Activated CD4-positive, alpha-beta memory T cell treated with anti-CD3 and anti-CD28 coated beads for 36 hours (primary cell): ENCODE measurements around the gene AIRE. TPM values are rescaled to one million over a fixed set of nuclear protein-coding genes. Genes with fewer than 3 reads are reported as not detected.
"Not testable (repeated sequence)": the region's sequence is repeated elsewhere in the genome, so short reads cannot be mapped to it uniquely, and the experiment has no call there.

Experiments
- CTCF ChIA-PET: fragments of 350-600 bp; sonication (Branson Sonifier 250); formaldehyde crosslinking; loops from one replicate; lab custom pipeline; 2021; ENCODE audit warnings: antibody characterized with exemption, inconsistent platforms; lab: Charles Lee
- POLR2A ChIA-PET: fragments of 350-600 bp; sonication (Branson Sonifier 250); formaldehyde crosslinking; loops from one replicate; lab custom pipeline; 2021; ENCODE audit warnings: antibody characterized with exemption; lab: Charles Lee
- DNase-seq: peaks from one replicate; pipeline ENCODE4 v3.0.0-alpha.2; 2020
- H3K27ac Mint-ChIP-seq: one replicate; pipeline ENCODE4 v1.8.0; 2021; ENCODE audit warnings: mixed read lengths
- H3K27me3 Mint-ChIP-seq: one replicate; pipeline ENCODE4 v1.8.0; 2021; ENCODE audit warnings: mixed read lengths
- H3K36me3 Mint-ChIP-seq: one replicate; pipeline ENCODE4 v1.8.0; 2021; ENCODE audit warnings: mixed read lengths
- H3K4me1 Mint-ChIP-seq: one replicate; pipeline ENCODE4 v1.8.0; 2021; ENCODE audit warnings: low read depth, mixed read lengths
- H3K4me3 Mint-ChIP-seq: one replicate; pipeline ENCODE4 v1.8.0; 2021; ENCODE audit warnings: mild to moderate bottlenecking, mixed read lengths
- H3K9me3 Mint-ChIP-seq: one replicate; pipeline ENCODE4 v1.8.0; 2021; ENCODE audit warnings: mixed read lengths
- intact Hi-C: fragments of 100-400 bp; cut with micrococcal nuclease; formaldehyde crosslinking; loops from one replicate; pipeline ENCODE4 v1.15.1; 2023
- total RNA-seq, 2 experiments: library from RNA; stranded (reverse); gene quantifications; one replicate each; pipeline ENCODE4 v1.2.3, GENCODE V29; 2021

Gene AIRE
- total RNA-seq, 2 experiments from 2014 or later: not detected

GRCh38 chr21:44332383-44332782 lies 46.7 kb downstream of the AIRE start:
- CTCF ChIA-PET: interaction anchor here (0.7 kb wide), 1 partner anchor 31 kb away, joined by 3 read pairs; no protein-coding TSS in a partner anchor
- intact Hi-C loops: loop anchor here (10.0 kb wide), 1 partner anchor 122 kb away; the partner anchor contains the start of gene LRRC3
- H3K4me1 Mint-ChIP-seq: no peaks in the 10 kb centered on the region
- H3K27ac Mint-ChIP-seq: no peak overlapping the region
- H3K27me3 Mint-ChIP-seq: no peaks in the 10 kb centered on the region
- POLR2A ChIA-PET: no interaction called here
- H3K36me3 Mint-ChIP-seq: no peaks in the 10 kb centered on the region
- no peaks in the 10 kb centered on the region for H3K9me3 Mint-ChIP-seq
- no peak overlapping the region for H3K4me3 Mint-ChIP-seq
- DNase-seq: no peak

GRCh38 chr21:44332965-44333364 lies 47.3 kb downstream of the AIRE start:
- H3K4me1 Mint-ChIP-seq: no peaks in the 10 kb centered on the region
- H3K36me3 Mint-ChIP-seq: no peaks in the 10 kb centered on the region
- no peak overlapping the region for H3K4me3 Mint-ChIP-seq
- no peak for DNase-seq
- intact Hi-C loops: loop anchor here (10.0 kb wide), 1 partner anchor 122 kb away; the partner anchor contains the start of gene LRRC3
- ChIA-PET CTCF (no interaction called here), POLR2A (no interaction called here)
- no peaks in the 10 kb centered on the region for H3K27me3 Mint-ChIP-seq
- no peaks in the 10 kb centered on the region for H3K9me3 Mint-ChIP-seq
- H3K27ac Mint-ChIP-seq: no peak overlapping the region

DNA sequence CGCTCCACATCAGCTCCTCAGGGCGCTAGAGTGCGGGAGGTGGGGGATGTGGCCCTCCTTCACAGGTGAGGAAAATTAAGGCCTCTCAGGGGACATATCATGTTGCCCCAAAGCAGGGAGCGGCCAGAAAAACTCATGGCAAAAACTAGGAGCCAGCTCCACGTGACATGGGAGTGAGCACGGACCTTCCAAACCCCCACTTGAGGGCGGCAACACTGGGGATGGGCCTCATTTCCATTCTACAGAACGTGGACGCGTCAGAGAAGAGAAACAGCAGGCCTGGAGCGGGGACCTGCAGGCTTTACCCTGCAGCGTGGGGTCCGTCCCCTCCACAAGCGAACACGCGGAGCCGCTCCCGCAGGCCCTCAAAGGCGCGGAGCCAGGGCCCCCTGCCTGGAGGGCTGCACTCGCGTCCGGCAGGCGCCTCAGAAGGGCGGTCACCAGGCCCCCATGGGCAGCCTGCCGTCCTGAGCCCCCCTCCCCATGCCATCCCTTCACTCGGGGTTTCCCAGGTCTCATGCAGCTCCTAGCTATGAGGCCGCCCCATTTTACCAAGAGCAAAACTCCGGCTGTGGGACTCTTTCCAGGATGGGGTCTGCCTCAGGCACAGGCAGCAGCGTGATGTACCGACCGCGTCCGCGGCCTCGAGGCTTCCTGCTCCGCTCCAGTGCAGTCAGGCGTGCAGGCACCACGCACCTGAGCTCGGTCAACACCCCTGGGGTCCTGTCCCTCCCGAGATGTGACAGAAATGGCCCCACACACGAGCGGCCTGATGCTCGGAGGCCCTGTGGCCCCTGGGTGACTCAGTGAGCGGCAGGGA lies 48.0 kb downstream of the AIRE start:
- no peaks in the 10 kb centered on the region for H3K27me3 Mint-ChIP-seq
- no peak for DNase-seq
- H3K27ac Mint-ChIP-seq: no peak overlapping the region
- CTCF ChIA-PET: no interaction called here
- no peaks in the 10 kb centered on the region for H3K9me3 Mint-ChIP-seq
- peaks cover 3% of the 10 kb centered on the region for H3K4me1 Mint-ChIP-seq
- no peaks in the 10 kb centered on the region for H3K36me3 Mint-ChIP-seq
- intact Hi-C loops: loop anchor here (10.0 kb wide), 1 partner anchor 121 kb away; the partner anchor contains the start of gene LRRC3
- POLR2A ChIA-PET: no interaction called here
- H3K4me3 Mint-ChIP-seq: no peak overlapping the region

- ChIA-PET CTCF (no interaction called here), POLR2A (no interaction called here)
- Mint-ChIP-seq H3K27me3 (no peaks in the 10 kb centered on the region), H3K36me3 (no peaks in the 10 kb centered on the region), H3K4me1 (peaks cover 5% of the 10 kb centered on the region), H3K9me3 (no peaks in the 10 kb centered on the region), H3K27ac (no peak overlapping the region), H3K4me3 (no peak overlapping the region)
- no peak for DNase-seq
- intact Hi-C loops: loop anchor here (10.0 kb wide), 1 partner anchor 120 kb away; the partner anchor contains the start of gene LRRC3
These were observed 48.8 kb downstream of the AIRE start for GRCh38 chr21:44334329-44335030.

DNA sequence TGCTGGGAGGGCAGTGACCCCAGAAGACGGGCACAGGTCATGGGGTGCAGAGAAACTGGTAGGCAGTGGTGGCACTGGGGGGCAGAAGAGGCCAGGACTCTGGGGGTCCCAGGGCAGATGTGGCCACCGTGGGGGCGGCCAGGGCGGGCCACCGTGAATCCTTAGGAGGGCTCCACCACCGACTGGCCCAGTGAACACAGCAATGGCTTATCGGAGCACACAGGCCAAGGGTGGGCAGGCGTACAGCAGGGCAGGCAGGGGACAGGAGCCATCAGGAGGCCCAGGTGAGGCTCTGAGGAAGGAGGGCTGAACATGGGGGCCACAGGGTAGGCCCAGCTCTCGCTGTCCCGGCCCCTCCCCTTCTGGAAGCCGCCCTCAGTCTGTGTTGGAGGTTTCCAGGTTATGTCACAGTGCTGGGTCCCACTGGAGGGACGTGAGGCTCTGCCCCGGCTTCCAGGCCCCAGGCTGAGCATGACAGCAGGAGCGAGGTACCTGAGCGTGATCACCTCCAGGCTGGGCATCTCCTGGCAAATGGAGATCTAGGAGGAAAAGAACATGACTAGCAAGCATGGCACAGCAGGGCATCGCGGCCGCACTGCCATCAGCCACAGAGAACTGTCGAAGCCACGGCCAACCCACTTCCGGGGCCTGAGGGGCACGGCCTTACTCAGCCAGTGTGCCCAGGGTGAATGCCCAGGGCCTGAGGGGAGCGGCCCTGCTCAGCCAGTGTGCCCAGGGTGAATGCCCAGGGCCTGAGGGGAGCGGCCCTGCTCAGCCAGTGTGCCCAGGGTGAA lies 49.8 kb downstream of the AIRE start:
- intact Hi-C loops: loop anchor here (10.0 kb wide), 1 partner anchor 119 kb away; the partner anchor contains the start of gene LRRC3
- POLR2A ChIA-PET: no interaction called here
- no peak for DNase-seq
- H3K27ac Mint-ChIP-seq: no peak overlapping the region
- peaks cover 13% of the 10 kb centered on the region for H3K4me1 Mint-ChIP-seq
- no peaks in the 10 kb centered on the region for H3K9me3 Mint-ChIP-seq
- H3K4me3 Mint-ChIP-seq: no peak overlapping the region
- H3K36me3 Mint-ChIP-seq: no peaks in the 10 kb centered on the region
- CTCF ChIA-PET: no interaction called here
- no peaks in the 10 kb centered on the region for H3K27me3 Mint-ChIP-seq

GRCh38 chr21:44337449-44337848 lies 51.8 kb downstream of the AIRE start:
- peaks cover 16% of the 10 kb centered on the region for H3K4me1 Mint-ChIP-seq
- H3K27me3 Mint-ChIP-seq: no peaks in the 10 kb centered on the region
- CTCF ChIA-PET: interaction anchor here (1.0 to 1.6 kb wide), 4 partner anchors 33 to 165 kb away, joined by 3 to 8 read pairs (median 4); no protein-coding TSS in a partner anchor
- DNase-seq: no peak
- H3K4me3 Mint-ChIP-seq: no peak overlapping the region
- intact Hi-C loops: loop anchor here (10.0 kb wide), 1 partner anchor 117 kb away; the partner anchor contains the start of gene LRRC3
- no peaks in the 10 kb centered on the region for H3K9me3 Mint-ChIP-seq
- peak overlapping the region; percentile 58 for H3K27ac Mint-ChIP-seq
- POLR2A ChIA-PET: no interaction called here
- H3K36me3 Mint-ChIP-seq: no peaks in the 10 kb centered on the region

DNA sequence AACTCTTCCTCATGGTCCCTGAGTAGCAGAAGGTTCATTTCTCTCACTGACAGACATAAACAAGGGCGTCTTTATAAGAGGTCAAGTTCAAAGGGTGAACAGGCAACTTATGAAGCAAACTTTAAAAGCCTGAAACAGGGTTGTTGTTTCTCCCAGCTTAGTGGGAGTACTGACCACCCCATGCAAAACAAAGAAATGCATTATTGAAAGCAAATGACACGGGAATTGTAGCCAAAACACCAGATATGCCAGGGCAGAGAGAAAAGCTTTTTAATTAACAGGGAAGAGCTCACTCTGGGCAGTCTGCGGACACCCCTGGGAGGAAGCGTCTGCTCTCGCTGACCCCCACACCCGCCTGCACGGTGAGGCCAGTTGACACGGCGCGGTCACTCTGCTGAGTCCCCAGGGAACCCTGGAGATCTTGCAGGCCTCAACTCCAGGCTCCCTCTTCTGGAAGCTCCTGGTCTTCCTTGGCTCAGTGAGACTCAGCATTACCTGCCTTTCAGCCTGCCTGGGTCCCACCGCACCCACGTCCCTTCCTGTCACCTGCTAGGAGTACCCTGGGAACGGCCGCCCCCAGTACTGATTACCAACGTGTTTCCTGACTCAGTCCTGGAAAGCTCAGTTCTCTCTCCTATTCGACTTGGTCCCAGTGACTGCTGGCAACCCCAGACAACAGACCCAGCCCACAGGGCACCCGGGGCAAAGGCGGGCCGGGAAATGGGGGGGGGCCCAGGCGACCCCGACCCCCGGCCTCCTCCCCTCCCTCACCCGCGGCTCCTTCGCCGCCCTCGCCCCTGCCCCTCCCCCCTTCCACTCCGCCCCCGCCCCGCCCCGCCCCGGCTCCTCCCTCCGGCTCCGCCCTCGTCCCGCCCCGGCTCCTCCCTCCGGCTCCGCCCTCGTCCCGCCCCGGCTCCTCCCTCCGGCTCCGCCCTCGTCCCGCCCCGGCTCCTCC lies 52.5 kb downstream of the AIRE start:
- no peaks in the 10 kb centered on the region for H3K27me3 Mint-ChIP-seq
- peak overlapping the region; percentile 58 for H3K27ac Mint-ChIP-seq
- peak; percentile 65 for DNase-seq
- H3K36me3 Mint-ChIP-seq: no peaks in the 10 kb centered on the region
- peak overlapping the region; percentile 48 for H3K4me3 Mint-ChIP-seq
- H3K9me3 Mint-ChIP-seq: no peaks in the 10 kb centered on the region
- H3K4me1 Mint-ChIP-seq: peaks cover 16% of the 10 kb centered on the region
- ChIA-PET CTCF (interaction anchor here (1.0 to 2.0 kb wide), 5 partner anchors 34 to 455 kb away, joined by 3 to 8 read pairs (median 4); no protein-coding TSS in a partner anchor), POLR2A (interaction anchor here (0.6 to 1.3 kb wide), 2 partner anchors 142 to 496 kb away, joined by 3 read pairs; no protein-coding TSS in a partner anchor)
- intact Hi-C loops: loop anchor here (10.0 kb wide), 1 partner anchor 117 kb away; the partner anchor contains the start of gene LRRC3

DNA sequence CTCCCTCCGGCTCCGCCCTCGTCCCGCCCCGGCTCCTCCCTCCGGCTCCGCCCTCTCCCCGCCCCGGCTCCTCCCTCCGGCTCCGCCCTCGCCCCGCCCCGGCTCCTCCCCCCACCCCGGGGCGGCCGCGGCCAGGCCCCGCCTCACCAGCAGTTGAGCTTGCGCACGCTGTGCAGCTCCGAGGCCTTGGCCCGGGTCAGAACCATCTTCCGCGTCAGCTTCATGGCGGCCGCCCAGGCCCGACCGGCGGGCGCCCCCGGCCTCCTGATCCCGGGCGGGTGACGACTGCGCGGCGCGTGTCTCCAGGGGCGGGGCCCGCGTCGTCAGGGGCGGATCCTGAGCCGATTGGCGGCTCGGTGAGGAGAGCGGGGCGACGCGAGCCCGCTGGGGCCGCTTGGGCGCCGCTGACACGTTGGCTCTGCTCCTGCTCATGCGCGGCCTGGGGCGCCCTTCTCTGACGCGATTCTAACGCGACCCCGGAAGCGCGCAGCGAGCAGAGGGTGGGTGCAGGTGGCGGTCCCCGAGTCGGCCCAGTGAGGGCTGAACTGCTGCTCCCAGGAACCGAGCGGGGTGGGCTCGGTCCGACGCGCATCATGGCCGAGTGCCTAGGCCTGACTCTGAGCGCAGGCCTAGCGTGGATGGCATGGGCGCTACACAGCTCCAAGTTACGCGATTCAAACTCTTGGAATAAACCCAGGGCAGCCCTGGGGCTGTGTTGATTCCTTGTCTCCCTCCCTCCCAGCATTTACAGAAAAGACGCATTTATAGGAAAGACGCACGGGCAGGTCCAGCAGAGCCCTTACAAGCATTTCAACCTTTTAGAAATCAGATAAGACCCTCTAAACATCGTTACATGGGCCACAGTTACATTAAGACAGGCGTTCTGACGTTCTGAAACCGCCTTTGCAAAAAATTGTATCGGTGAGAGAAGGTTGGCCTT lies 53.6 kb downstream of the AIRE start, which contains the start of gene CFAP410:
Gene CFAP410 (minus strand): TSS at position 420 of the 940 bp plus-strand sequence. CDS start 196 bp downstream, at position 224.
- peak within 1 kb of the TSS; percentile 83 for H3K4me3 Mint-ChIP-seq
- no peaks in the 10 kb centered on the region for H3K9me3 Mint-ChIP-seq
- peak within 1 kb of the TSS; percentile 89 for H3K27ac Mint-ChIP-seq
- DNase-seq: peak; percentile 96
- H3K27me3 Mint-ChIP-seq: no peaks in the 10 kb centered on the region
- peaks cover 16% of the 10 kb centered on the region for H3K4me1 Mint-ChIP-seq
- ChIA-PET POLR2A (interaction anchor here (0.6 to 1.3 kb wide), 2 partner anchors 141 to 497 kb away, joined by 3 read pairs; no protein-coding TSS in a partner anchor), CTCF (interaction anchor here (0.7 to 2.0 kb wide), 3 partner anchors 37 to 454 kb away, joined by 3 to 8 read pairs (median 5); no protein-coding TSS in a partner anchor)
- no peaks in the 10 kb centered on the region for H3K36me3 Mint-ChIP-seq
- intact Hi-C loops: loop anchor here (10.0 kb wide), 1 partner anchor 116 kb away; the partner anchor contains the start of gene LRRC3

DNA sequence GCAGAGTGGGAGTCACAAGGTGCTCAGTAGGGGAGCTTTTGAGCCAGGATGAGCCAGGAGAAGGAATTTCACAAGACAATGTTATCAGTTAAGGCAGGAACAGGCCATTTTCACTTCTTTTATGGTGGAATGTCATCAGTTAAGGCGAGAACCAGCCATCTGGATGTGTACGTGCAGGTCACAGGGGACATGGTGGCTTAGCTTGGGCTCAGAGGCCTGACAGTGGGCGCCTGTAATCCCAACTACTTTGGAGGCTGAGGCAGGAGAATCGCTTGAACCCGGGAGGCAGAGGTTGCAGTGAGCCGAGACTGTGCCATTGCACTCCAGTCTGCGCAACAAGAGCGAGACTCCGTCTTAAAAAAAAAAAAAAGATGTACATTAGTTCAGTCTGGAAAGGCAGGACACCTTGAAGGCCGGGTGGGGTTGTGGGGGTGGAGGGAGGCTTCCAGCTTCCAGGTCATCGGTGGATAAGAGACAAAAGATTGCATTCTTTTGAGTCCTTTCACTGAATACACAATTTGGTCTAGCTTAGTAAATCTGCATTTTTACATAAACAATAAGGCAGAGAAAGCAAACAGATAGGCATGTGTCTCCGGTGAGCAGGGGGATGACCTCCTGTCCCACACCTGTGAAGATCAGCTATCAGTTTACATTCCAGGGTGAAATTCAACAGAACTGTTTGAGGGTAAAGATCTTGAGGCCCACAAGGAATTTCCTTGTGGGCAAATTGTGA lies 56.2 kb downstream of the AIRE start:
- POLR2A ChIA-PET, H3K27ac Mint-ChIP-seq, DNase-seq, H3K27me3 Mint-ChIP-seq, H3K36me3 Mint-ChIP-seq, intact Hi-C loops, H3K9me3 Mint-ChIP-seq, H3K4me3 Mint-ChIP-seq: not testable (repeated sequence)
- peaks cover 16% of the 10 kb centered on the region for H3K4me1 Mint-ChIP-seq
- CTCF ChIA-PET: interaction anchor here (1.0 kb wide), 1 partner anchor 113 kb away, joined by 4 read pairs; the partner anchor contains the start of gene LRRC3
